IMR-90 (cell line): ENCODE data around the gene DEFB114. TPM values are rescaled to one million over a fixed set of nuclear protein-coding genes. Genes with fewer than 3 reads are reported as not detected.
A peak's percentile ranks its signal among the peaks of the same experiment; 100 is the strongest.
"Not testable (repeated sequence)": the region's sequence is repeated elsewhere in the genome, so short reads cannot be mapped to it uniquely, and the experiment has no call there.

Experiments used
- ATAC-seq: fragments of 200-7000 bp; cut with Tn5 transposase; 2 replicates; pipeline ENCODE4 v1.9.1; 2020; ENCODE audit warnings: low read depth, mild to moderate bottlenecking, moderate library complexity
- BruUV-seq: library from RNA; stranded (reverse); fragments of 400-500 nt; replicated peaks from 2 replicates; lab custom pipeline; 2021; lab: Mats Ljungman, UMichigan
- CTCF ChIA-PET: fragments of 300-600 bp; formaldehyde crosslinking; extraction: SDS; loops from one replicate; lab custom pipeline; 2021; ENCODE audit warnings: antibody characterized with exemption; lab: Yijun Ruan, JAX
- POLR2A ChIA-PET: fragments of 300-600 bp; sonication (Branson Sonifier 250); formaldehyde crosslinking; loops from one replicate; lab custom pipeline; 2022; ENCODE audit warnings: antibody characterized with exemption; ENCODE audit not compliant: unreplicated experiment; lab: Charles Lee
- DNase-seq: peaks from one replicate; pipeline ENCODE4 v3.0.0; 2013
- H2AFZ ChIP-seq: replicated peaks from 2 replicates; pipeline ENCODE3; 2013; ENCODE audit warnings: low read length, mild to moderate bottlenecking; ENCODE audit not compliant: poor library complexity
- H2AK5ac ChIP-seq: 2 replicates; pipeline ENCODE4 v1.6.1; 2013; ENCODE audit warnings: low read depth, low read length, inconsistent platforms
- H2AK9ac ChIP-seq: replicated peaks from 2 replicates; pipeline ENCODE3; 2013; ENCODE audit warnings: mild to moderate bottlenecking, low read depth, low read length, moderate library complexity; ENCODE audit not compliant: poor library complexity
- H2BK120ac ChIP-seq: 2 replicates; pipeline ENCODE4 v1.6.1; 2013; ENCODE audit warnings: low read depth, low read length, inconsistent platforms
- H2BK15ac ChIP-seq: 3 replicates; pipeline ENCODE4 v1.6.1; 2013; ENCODE audit warnings: low read depth, low read length, inconsistent platforms
- H2BK20ac ChIP-seq: 2 replicates; pipeline ENCODE4 v1.6.1; 2013; ENCODE audit warnings: low read depth, mild to moderate bottlenecking, inconsistent platforms, low read length, moderate library complexity
- H2BK5ac ChIP-seq: 2 replicates; pipeline ENCODE4 v1.6.1; 2013; ENCODE audit warnings: mild to moderate bottlenecking, low read depth, low read length, inconsistent platforms; ENCODE audit not compliant: poor library complexity, severe bottlenecking
- H3K14ac ChIP-seq: replicated peaks from 2 replicates; pipeline ENCODE4 v1.6.1; 2013; ENCODE audit warnings: low read depth, low read length, inconsistent platforms
- H3K18ac ChIP-seq: 2 replicates; pipeline ENCODE4 v1.6.1; 2013; ENCODE audit warnings: low read depth, low read length, control low read depth
- H3K23ac ChIP-seq: 2 replicates; pipeline ENCODE4 v1.6.1; 2013; ENCODE audit warnings: low read depth, low read length, inconsistent platforms
- H3K27ac ChIP-seq: 2 replicates; pipeline ENCODE4 v1.5.1; 2013; ENCODE audit warnings: mild to moderate bottlenecking, control low read depth, low read length; ENCODE audit not compliant: insufficient read depth
- H3K27me3 ChIP-seq: 2 replicates; pipeline ENCODE4 v1.6.1; 2013; ENCODE audit warnings: low read length; ENCODE audit not compliant: control insufficient read depth, insufficient read depth
- H3K36me3 ChIP-seq: 2 replicates; pipeline ENCODE4 v1.6.1; 2013; ENCODE audit warnings: low read length, mixed read lengths; ENCODE audit not compliant: control insufficient read depth, insufficient read depth
- H3K4ac ChIP-seq: 2 replicates; pipeline ENCODE4 v1.6.1; 2013; ENCODE audit warnings: low read depth, low read length, inconsistent platforms
- H3K4me1 ChIP-seq: 2 replicates; pipeline ENCODE4 v1.6.1; 2013; ENCODE audit warnings: low read length, mixed read lengths; ENCODE audit not compliant: control insufficient read depth, insufficient read depth
- H3K4me2 ChIP-seq: 2 replicates; pipeline ENCODE4 v1.6.1; 2013; ENCODE audit warnings: low read depth, mild to moderate bottlenecking, control low read depth, low read length, moderate library complexity
- H3K4me3 ChIP-seq: 2 replicates; pipeline ENCODE4 v1.5.1; 2013; ENCODE audit warnings: low read depth, mild to moderate bottlenecking, control low read depth, low read length, moderate library complexity; ENCODE audit not compliant: insufficient read depth
- H3K56ac ChIP-seq: 2 replicates; pipeline ENCODE4 v1.6.1; 2013; ENCODE audit warnings: low read length, inconsistent platforms; ENCODE audit not compliant: insufficient read depth; ENCODE audit errors: extremely low read depth
- H3K79me1 ChIP-seq, 2 experiments: 2 replicates each; pipeline ENCODE4 v1.6.1; 2013; ENCODE audit warnings: low read length in 2 of 2, inconsistent platforms in 1 of 2, low read depth in 1 of 2
- H3K9ac ChIP-seq: 2 replicates; pipeline ENCODE4 v1.6.1; 2013; ENCODE audit warnings: low read depth, low read length, control low read depth
- H3K9me1 ChIP-seq: 2 replicates; pipeline ENCODE4 v1.6.1; 2013; ENCODE audit warnings: low read length, inconsistent platforms; ENCODE audit not compliant: insufficient read depth
- H3K9me3 ChIP-seq: 2 replicates; pipeline ENCODE4 v1.6.1; 2013; ENCODE audit warnings: low read length; ENCODE audit not compliant: control insufficient read depth, insufficient read depth
- H4K20me1 ChIP-seq: 2 replicates; pipeline ENCODE4 v1.6.1; 2013; ENCODE audit warnings: low read length, inconsistent platforms; ENCODE audit not compliant: insufficient read depth
- H4K5ac ChIP-seq: 2 replicates; pipeline ENCODE4 v1.6.1; 2013; ENCODE audit warnings: mild to moderate bottlenecking, low read depth, low read length, control low read depth
- H4K8ac ChIP-seq, 2 experiments: 2 replicates each; pipeline ENCODE4 v1.6.1; 2013; ENCODE audit warnings: low read depth in 2 of 2, low read length in 2 of 2, control low read depth in 1 of 2, inconsistent platforms in 1 of 2
- H4K91ac ChIP-seq: 2 replicates; pipeline ENCODE4 v1.6.1; 2013; ENCODE audit warnings: low read depth, low read length, inconsistent platforms; ENCODE audit not compliant: insufficient read depth
- BHLHE40 ChIP-seq: fragments of 150-350 bp; IDR thresholded peaks from 2 replicates; pipeline ENCODE4 v1.6.1; 2016; ENCODE audit warnings: mild to moderate bottlenecking, low read depth, low read length
- CEBPB ChIP-seq: IDR thresholded peaks from 2 replicates; pipeline ENCODE4 v1.6.1; 2012; ENCODE audit warnings: low read depth, low read length, improper control_type of control experiment
- WGBS, 2 experiments: methylation state at CpG; one replicate each; pipeline versions ENCODE4 v1.1.5 to v1.1.7; 2013; ENCODE audit warnings: missing lambda C conversion rate in 2 of 2; ENCODE audit not compliant: insufficient read length in 1 of 2; ENCODE audit errors: extremely low coverage in 2 of 2; 5-methylcytosine and 5-hydroxymethylcytosine counted together
- dilution Hi-C: fragments of 300-500 bp; cut with HindIII; formaldehyde crosslinking; loops from one replicate; pipeline ENCODE4 v1.14.3; 2018; ENCODE audit warnings: low sequenced_read_pairs; ENCODE audit not compliant: unreplicated experiment
- in situ Hi-C: fragments of 300-500 bp; cut with MboI; formaldehyde crosslinking; loops from 3 replicates; pipeline ENCODE4 v1.14.3; 2019; ENCODE audit warnings: low sequenced_read_pairs, inconsistent platforms, mixed read lengths
- intact Hi-C: fragments of 100-400 bp; cut with micrococcal nuclease; formaldehyde crosslinking; loops from 2 replicates; pipeline ENCODE4 v1.10.0; 2022
- polyA plus RNA-seq, 3 experiments: library from polyadenylated mRNA; depleted of rRNA; stranded (reverse); fragments of >200 nt; gene quantifications; 2 replicates each; pipeline ENCODE4 v1.2.3, GENCODE V29; 2012; ENCODE audit warnings: low replicate concordance in 1 of 3
- total RNA-seq: library from RNA; depleted of rRNA; stranded (reverse); fragments of >200 nt; gene quantifications from 2 replicates; pipeline ENCODE4 v1.2.3, GENCODE V29; 2012

DEFB114 gene
- total and polyA plus RNA-seq, 2 of the 4 experiments (the other 2 are of a cell fraction) = not detected

DNA sequence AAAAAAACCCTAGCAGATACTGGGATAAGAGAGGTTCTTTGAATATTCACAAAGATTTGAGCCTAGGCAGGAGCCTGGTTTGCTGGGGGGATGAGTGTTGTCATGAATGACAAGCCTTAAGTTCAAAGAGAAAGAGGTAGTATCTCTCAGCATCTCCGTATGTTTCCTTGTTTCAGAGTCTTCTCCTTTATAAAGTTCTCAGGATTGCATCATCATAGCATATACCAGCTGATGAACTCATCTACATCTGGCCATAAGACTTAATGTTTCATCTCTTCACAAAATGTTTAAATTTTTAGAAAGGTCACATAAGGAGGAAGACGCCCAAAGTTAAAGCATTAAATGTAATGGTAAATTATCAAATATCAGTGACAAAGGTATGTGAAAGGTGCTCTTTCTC, 17.1 kb downstream of the DEFB114 start:
- no peak for ATAC-seq
- CTCF ChIA-PET = no interaction called here

DNA sequence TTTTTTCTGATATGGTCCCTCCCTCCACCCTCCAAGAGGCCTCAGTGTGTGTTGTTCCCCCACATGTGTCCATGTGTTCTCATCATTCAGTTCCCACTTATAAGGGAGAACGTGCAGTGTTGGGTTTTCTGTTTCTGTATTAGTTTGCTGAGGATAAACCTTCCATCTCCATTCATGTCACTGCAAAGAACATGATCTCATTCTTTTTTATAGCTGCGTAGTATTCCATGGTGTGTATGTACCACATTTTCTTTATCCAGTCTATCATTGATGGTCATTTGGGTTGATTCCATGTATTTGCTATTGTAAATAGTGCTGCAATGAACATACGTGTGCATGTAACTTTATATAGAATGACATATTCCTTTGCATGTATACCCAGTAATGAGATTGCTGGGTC, 19.9 kb downstream of the DEFB114 start:
- ATAC-seq, BruUV-seq, H2AFZ ChIP-seq, DNase-seq, H4K20me1 ChIP-seq, H3K14ac ChIP-seq, H2AK5ac ChIP-seq, H3K27me3 ChIP-seq, H3K4ac ChIP-seq, H2BK120ac ChIP-seq, in situ Hi-C loops, intact Hi-C loops, H3K4me3 ChIP-seq, H3K36me3 ChIP-seq, H4K91ac ChIP-seq, H3K4me2 ChIP-seq, H2BK20ac ChIP-seq, H2BK5ac ChIP-seq, H3K27ac ChIP-seq, POLR2A ChIA-PET, dilution Hi-C loops, H3K79me1 ChIP-seq, H3K9me3 ChIP-seq, H3K4me1 ChIP-seq, H3K9me1 ChIP-seq, H3K23ac ChIP-seq, H3K9ac ChIP-seq, H2AK9ac ChIP-seq, H3K56ac ChIP-seq, CTCF ChIA-PET, H4K5ac ChIP-seq, H2BK15ac ChIP-seq, H4K8ac ChIP-seq, H3K18ac ChIP-seq: not testable (repeated sequence)
- WGBS, 2 experiments = no CpG with 5 or more reads among the region's 3 CpGs

More for the DNA sequence above, 17.1 kb downstream of the DEFB114 start:
- no peaks in the 10 kb centered on the region for H3K9me3 ChIP-seq
- BruUV-seq = no TSS peak
- DNase-seq = no peak
- no peak overlapping the region for H2BK15ac ChIP-seq
- no peak overlapping the region for H2AFZ ChIP-seq
- H4K5ac ChIP-seq = no peak overlapping the region
- in situ Hi-C loops (no loop called here), intact Hi-C loops (no loop called here), dilution Hi-C loops (no loop called here)
- no peaks in the 10 kb centered on the region for H4K20me1 ChIP-seq
- no peak overlapping the region for H3K18ac ChIP-seq
- H3K4ac ChIP-seq = no peak overlapping the region
- no peaks in the 10 kb centered on the region for H3K9me1 ChIP-seq
- no peak overlapping the region for H2BK5ac ChIP-seq
- no peak overlapping the region for H2AK9ac ChIP-seq
- no peak overlapping the region for H2BK120ac ChIP-seq
- H3K56ac ChIP-seq = no peak overlapping the region
- H2BK20ac ChIP-seq = no peak overlapping the region
- no peak overlapping the region for H4K91ac ChIP-seq
- H2AK5ac ChIP-seq = no peak overlapping the region
- H3K4me3 ChIP-seq = no peak overlapping the region
- H3K4me1 ChIP-seq = no peaks in the 10 kb centered on the region
- POLR2A ChIA-PET = no interaction called here
- no peak overlapping the region for H3K14ac ChIP-seq
- no peak overlapping the region for H3K27ac ChIP-seq
- no peak overlapping the region for H3K4me2 ChIP-seq
- TF ChIP-seq CEBPB (peak; percentile 42; the same call in 1 of the 2 replicates), BHLHE40 (no peak)
- H3K27me3 ChIP-seq = no peaks in the 10 kb centered on the region
- H3K36me3 ChIP-seq = no peaks in the 10 kb centered on the region
- H3K79me1 ChIP-seq = no peaks in the 10 kb centered on the region
- no CpG with 5 or more reads among the region's 2 CpGs for WGBS, 2 experiments
- H3K23ac ChIP-seq = no peak overlapping the region
- no peak overlapping the region for H3K9ac ChIP-seq
- H4K8ac ChIP-seq = no peak overlapping the region
